HG03442 (cell line): ENCODE measurements around the gene GLS.

ENCODE experiments used
- ATAC-seq: cut with Tn5 transposase; IDR thresholded peaks from one replicate; pipeline ENCODE4 v1.9.1; 2021; ENCODE audit warnings: mild to moderate bottlenecking, moderate library complexity; ENCODE audit not compliant: unreplicated experiment

Gene GLS

GRCh38 chr2:190965580-190966222 is 85.1 kb downstream of the GLS start:
- no peak for ATAC-seq

- no peak for ATAC-seq
Measured at GRCh38 chr2:190968522-190968921, 87.9 kb downstream of the GLS start.

GRCh38 chr2:190970160-190970559 is 89.5 kb downstream of the GLS start:
- ATAC-seq: no peak

- ATAC-seq: no peak
Measured at GRCh38 chr2:190970873-190971506, 90.4 kb downstream of the GLS start.

- ATAC-seq: no peak
Measured at GRCh38 chr2:190972213-190972612, 91.6 kb downstream of the GLS start.

- no peak for ATAC-seq
Measured at GRCh38 chr2:190972846-190973245, 92.2 kb downstream of the GLS start.

GRCh38 chr2:190973262-190973661 is 92.6 kb downstream of the GLS start:
- ATAC-seq: no peak

GRCh38 chr2:190973726-190974628 is 93.4 kb downstream of the GLS start:
- ATAC-seq: no peak

GRCh38 chr2:190974629-190975361 is 94.2 kb downstream of the GLS start:
- no peak for ATAC-seq

GRCh38 chr2:190976521-190976920 is 95.9 kb downstream of the GLS start:
- no peak for ATAC-seq

GRCh38 chr2:190977505-190977904 is 96.9 kb downstream of the GLS start:
- ATAC-seq: no peak

GRCh38 chr2:190978389-190979053 is 97.9 kb downstream of the GLS start:
- no peak for ATAC-seq

- ATAC-seq: no peak
Measured at GRCh38 chr2:190979906-190980629, 99.4 kb downstream of the GLS start.

- no peak for ATAC-seq
Measured at GRCh38 chr2:190980630-190981209, 100.1 kb downstream of the GLS start.

GRCh38 chr2:190981333-190981732 is 100.7 kb downstream of the GLS start:
- ATAC-seq: no peak

GRCh38 chr2:190981733-190982132 is 101.1 kb downstream of the GLS start:
- ATAC-seq: no peak

- no peak for ATAC-seq
Measured at GRCh38 chr2:190982262-190983034, 101.8 kb downstream of the GLS start.

GRCh38 chr2:190984595-190984994 is 104.0 kb downstream of the GLS start:
- no peak for ATAC-seq
